ENCODE measurements around the gene RHBDD1. TPM values are rescaled to one million over a fixed set of nuclear protein-coding genes. Genes with fewer than 3 reads are reported as not detected.

RHBDD1 gene
- total and polyA plus RNA-seq, 5 donors from 2014 or later = 24.7 to 56.4 (median 27.4) TPM

GRCh38 chr2:226797289-226797988, 38.4 kb upstream of the RHBDD1 start:
- H3K9me3 Mint-ChIP-seq = no peaks in the 10 kb centered on the region
- H3K27ac Mint-ChIP-seq = peak overlapping the region in 1 of 3 donors; percentile 53
- no peaks in the 10 kb centered on the region for H3K9me3 ChIP-seq (ENCODE audit: control insufficient read depth in 2 of 2, low read length in 2 of 2)
- H3K4me1 Mint-ChIP-seq = peaks cover 7 to 34% (median 15%) of the 10 kb centered on the region in 4 donors
- DNase-seq = no peak
- peak overlapping the region; percentile 27 to 92 (median 79) for H3K4me3 Mint-ChIP-seq
- peaks cover 28% of the 10 kb centered on the region for H3K27me3 Mint-ChIP-seq
- H3K4me1 ChIP-seq (ENCODE audit: control insufficient read depth, insufficient read depth, low read length, poor library complexity, severe bottlenecking) = peaks cover 30% of the 10 kb centered on the region
- H3K27me3 ChIP-seq (ENCODE audit: control insufficient read depth, insufficient read depth, low read length) = no peaks in the 10 kb centered on the region
- ATAC-seq (ENCODE audit: low read depth in 2 of 2) = no peak
- H3K27ac ChIP-seq (ENCODE audit: insufficient read depth, low read length, poor library complexity, severe bottlenecking) = no peak overlapping the region
- H3K4me3 ChIP-seq (ENCODE audit: low read depth, low read length) = no peak overlapping the region
- no peaks in the 10 kb centered on the region for H3K36me3 Mint-ChIP-seq
- no peaks in the 10 kb centered on the region for H3K36me3 ChIP-seq (ENCODE audit: control insufficient read depth, insufficient read depth, low read length)

GRCh38 chr2:226797989-226798421, 37.8 kb upstream of the RHBDD1 start:
- Mint-ChIP-seq H3K4me3 (peak overlapping the region; percentile 86 to 93 (median 90)), H3K27ac (peak overlapping the region; percentile 56 to 69 (median 69)), H3K27me3 (peaks cover 31% of the 10 kb centered on the region), H3K9me3 (no peaks in the 10 kb centered on the region), H3K4me1 (peaks cover 10 to 29% (median 16%) of the 10 kb centered on the region in 4 donors), H3K36me3 (no peaks in the 10 kb centered on the region)
- Histone ChIP-seq H3K4me3 (ENCODE audit: low read depth, low read length) (no peak overlapping the region), H3K36me3 (ENCODE audit: control insufficient read depth, insufficient read depth, low read length) (no peaks in the 10 kb centered on the region), H3K9me3 (ENCODE audit: control insufficient read depth in 2 of 2, low read length in 2 of 2) (no peaks in the 10 kb centered on the region), H3K27me3 (ENCODE audit: control insufficient read depth, insufficient read depth, low read length) (no peaks in the 10 kb centered on the region), H3K27ac (ENCODE audit: insufficient read depth, low read length, poor library complexity, severe bottlenecking) (no peak overlapping the region), H3K4me1 (ENCODE audit: control insufficient read depth, insufficient read depth, low read length, poor library complexity, severe bottlenecking) (peaks cover 30% of the 10 kb centered on the region)
- DNase-seq = no peak
- no peak for ATAC-seq (ENCODE audit: low read depth in 2 of 2)

GRCh38 chr2:226798422-226799210, 37.2 kb upstream of the RHBDD1 start:
- H3K27ac ChIP-seq (ENCODE audit: insufficient read depth, low read length, poor library complexity, severe bottlenecking) = peak overlapping the region; percentile 33
- Mint-ChIP-seq H3K27me3 (peaks cover 36% of the 10 kb centered on the region), H3K9me3 (no peaks in the 10 kb centered on the region), H3K36me3 (no peaks in the 10 kb centered on the region), H3K4me1 (peaks cover 6 to 27% (median 14%) of the 10 kb centered on the region in 4 donors), H3K27ac (peak overlapping the region; percentile 56 to 69 (median 69)), H3K4me3 (peak overlapping the region; percentile 86 to 93 (median 90))
- ATAC-seq (ENCODE audit: low read depth in 2 of 2) = peak; percentile 21 to 42
- no peaks in the 10 kb centered on the region for H3K9me3 ChIP-seq (ENCODE audit: control insufficient read depth in 2 of 2, low read length in 2 of 2)
- DNase-seq = peak; percentile 23 to 67 (median 50)
- peak overlapping the region; percentile 24 for H3K4me3 ChIP-seq (ENCODE audit: low read depth, low read length)
- no peaks in the 10 kb centered on the region for H3K27me3 ChIP-seq (ENCODE audit: control insufficient read depth, insufficient read depth, low read length)
- H3K4me1 ChIP-seq (ENCODE audit: control insufficient read depth, insufficient read depth, low read length, poor library complexity, severe bottlenecking) = peaks cover 30% of the 10 kb centered on the region
- H3K36me3 ChIP-seq (ENCODE audit: control insufficient read depth, insufficient read depth, low read length) = no peaks in the 10 kb centered on the region

- Mint-ChIP-seq H3K4me3 (peak within 1 kb of the TSS; percentile 86 to 93 (median 90)), H3K27ac (peak within 1 kb of the TSS in 2 of 3 donors; percentile 69 to 83), H3K9me3 (no peaks in the 10 kb centered on the region), H3K36me3 (no peaks in the 10 kb centered on the region), H3K4me1 (peaks cover 6 to 26% (median 12%) of the 10 kb centered on the region in 4 donors), H3K27me3 (peaks cover 37% of the 10 kb centered on the region)
- H3K4me1 ChIP-seq (ENCODE audit: control insufficient read depth, insufficient read depth, low read length, poor library complexity, severe bottlenecking) = peaks cover 30% of the 10 kb centered on the region
- H3K27ac ChIP-seq (ENCODE audit: insufficient read depth, low read length, poor library complexity, severe bottlenecking) = peak within 1 kb of the TSS; percentile 33
- DNase-seq = peak; percentile 59 to 69 (median 61)
- ATAC-seq (ENCODE audit: low read depth in 2 of 2) = peak; percentile 50 to 59
- peaks cover 2% of the 10 kb centered on the region for H3K27me3 ChIP-seq (ENCODE audit: control insufficient read depth, insufficient read depth, low read length)
- no peaks in the 10 kb centered on the region for H3K36me3 ChIP-seq (ENCODE audit: control insufficient read depth, insufficient read depth, low read length)
- H3K9me3 ChIP-seq (ENCODE audit: control insufficient read depth in 2 of 2, low read length in 2 of 2) = no peaks in the 10 kb centered on the region
- peak within 1 kb of the TSS; percentile 53 for H3K4me3 ChIP-seq (ENCODE audit: low read depth, low read length)
Observed at GRCh38 chr2:226799211-226799975, 36.5 kb upstream of the RHBDD1 start, which contains the start of gene IRS1. TSS of gene IRS1 (minus strand) at chr2:226799820. CDS start at chr2:226798738, 1,082 bp downstream.

- H3K36me3 Mint-ChIP-seq = no peaks in the 10 kb centered on the region
- H3K4me1 Mint-ChIP-seq = peaks cover 5 to 22% (median 12%) of the 10 kb centered on the region in 4 donors
- peak overlapping the region in 1 of 3 donors; percentile 83 for H3K27ac Mint-ChIP-seq
- DNase-seq (peak in 1 of 3 donors; percentile 18), ATAC-seq (ENCODE audit: low read depth in 2 of 2) (no peak)
- Histone ChIP-seq H3K4me3 (ENCODE audit: low read depth, low read length) (peak overlapping the region; percentile 53), H3K9me3 (ENCODE audit: control insufficient read depth in 2 of 2, low read length in 2 of 2) (no peaks in the 10 kb centered on the region), H3K36me3 (ENCODE audit: control insufficient read depth, insufficient read depth, low read length) (no peaks in the 10 kb centered on the region), H3K4me1 (ENCODE audit: control insufficient read depth, insufficient read depth, low read length, poor library complexity, severe bottlenecking) (peaks cover 30% of the 10 kb centered on the region), H3K27ac (ENCODE audit: insufficient read depth, low read length, poor library complexity, severe bottlenecking) (no peak overlapping the region), H3K27me3 (ENCODE audit: control insufficient read depth, insufficient read depth, low read length) (peaks cover 7% of the 10 kb centered on the region)
- H3K27me3 Mint-ChIP-seq = peaks cover 32% of the 10 kb centered on the region
- peak overlapping the region; percentile 84 to 88 (median 86) for H3K4me3 Mint-ChIP-seq
- no peaks in the 10 kb centered on the region for H3K9me3 Mint-ChIP-seq
Observed at GRCh38 chr2:226799976-226800940, 35.6 kb upstream of the RHBDD1 start.

DNA sequence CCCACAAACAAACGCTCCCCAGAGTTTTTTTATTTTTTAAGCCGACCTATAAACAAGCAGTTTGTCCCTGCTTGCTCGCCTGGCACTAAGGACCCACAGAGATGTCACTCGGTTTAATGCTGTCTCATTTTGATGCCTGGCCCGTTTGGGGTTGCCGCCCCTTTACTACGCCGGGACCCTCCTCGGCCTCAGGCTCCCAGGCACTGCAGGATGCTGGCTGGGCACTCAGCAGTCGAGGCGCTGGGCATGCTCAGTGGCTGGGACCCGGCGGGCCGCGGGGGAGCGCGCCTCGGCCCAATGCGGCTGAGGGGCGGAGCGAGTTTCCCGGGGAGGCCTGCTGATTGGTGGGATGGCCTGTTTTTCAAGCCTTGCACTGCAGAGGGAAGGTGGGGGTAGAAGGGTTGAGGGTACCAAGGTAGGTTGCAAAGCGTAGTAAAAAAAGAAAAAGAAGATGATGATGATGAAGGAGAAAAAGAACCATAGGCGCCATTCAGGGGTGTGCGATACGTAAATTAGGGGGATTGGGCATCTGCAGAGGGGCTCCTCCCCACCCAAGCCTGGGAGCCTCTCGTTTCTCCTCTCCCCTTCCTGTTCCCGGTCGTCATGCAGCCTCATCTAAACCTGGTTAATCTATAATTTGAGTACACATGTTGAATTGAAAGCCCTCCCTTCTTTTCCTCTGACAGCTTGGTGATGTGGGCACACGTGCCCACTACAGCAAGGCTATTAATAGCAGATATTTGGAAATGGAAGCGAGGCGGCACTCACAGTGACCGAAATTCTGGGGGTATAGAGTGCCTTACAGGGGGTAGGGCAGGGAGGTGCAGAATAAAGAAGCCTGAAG, 34.7 kb upstream of the RHBDD1 start:
- Mint-ChIP-seq H3K4me1 (peaks cover 5 to 20% (median 12%) of the 10 kb centered on the region in 4 donors), H3K4me3 (peak overlapping the region; percentile 70 to 88 (median 86)), H3K9me3 (no peaks in the 10 kb centered on the region), H3K36me3 (no peaks in the 10 kb centered on the region), H3K27ac (peak overlapping the region in 2 of 3 donors; percentile 38 to 83), H3K27me3 (peaks cover 38% of the 10 kb centered on the region)
- ATAC-seq (ENCODE audit: low read depth in 2 of 2) (peak; percentile 33 to 47), DNase-seq (peak; percentile 48 to 82 (median 59))
- Histone ChIP-seq H3K27me3 (ENCODE audit: control insufficient read depth, insufficient read depth, low read length) (peaks cover 7% of the 10 kb centered on the region), H3K27ac (ENCODE audit: insufficient read depth, low read length, poor library complexity, severe bottlenecking) (no peak overlapping the region), H3K4me3 (ENCODE audit: low read depth, low read length) (peak overlapping the region; percentile 53), H3K9me3 (ENCODE audit: control insufficient read depth in 2 of 2, low read length in 2 of 2) (no peaks in the 10 kb centered on the region), H3K36me3 (ENCODE audit: control insufficient read depth, insufficient read depth, low read length) (no peaks in the 10 kb centered on the region), H3K4me1 (ENCODE audit: control insufficient read depth, insufficient read depth, low read length, poor library complexity, severe bottlenecking) (peaks cover 30% of the 10 kb centered on the region)

All from CD4-positive, CD25-positive, alpha-beta regulatory T cell (primary cell).